Neutrophil (primary cell): ENCODE results near the gene HCAR2.
A peak's percentile ranks its signal among the peaks of the same experiment; 100 is the strongest.

Experiments
- H3K27ac ChIP-seq: fragments of 200-600 bp; sonication (generic); 2 replicates; pipeline ENCODE4 v1.5.1; 2016; ENCODE audit warnings: mild to moderate bottlenecking, moderate library complexity
- H3K27me3 ChIP-seq: fragments of 200-600 bp; sonication (generic); 2 replicates; pipeline ENCODE4 v1.6.0; 2016; ENCODE audit warnings: mild to moderate bottlenecking
- H3K36me3 ChIP-seq: fragments of 200-600 bp; sonication (generic); 2 replicates; pipeline ENCODE4 v1.5.1; 2017
- H3K4me1 ChIP-seq, 2 experiments: fragments of 200-600 bp in 1 of 2; sonication (generic) in 1 of 2; 1 replicate in 1 of 2; 2 replicates in 1 of 2; pipeline versions ENCODE4 v1.5.1 to v1.6.1; 2013 to 2016; ENCODE audit warnings: low read depth in 1 of 2, low read length in 1 of 2, mild to moderate bottlenecking in 1 of 2, moderate library complexity in 1 of 2; ENCODE audit not compliant: control insufficient read depth in 1 of 2, insufficient read depth in 1 of 2
- H3K4me3 ChIP-seq, 2 experiments: fragments of 200-600 bp in 1 of 2; sonication (generic) in 1 of 2; 1 replicate in 1 of 2; 2 replicates in 1 of 2; pipeline ENCODE4 v1.5.1; 2013 to 2016; ENCODE audit warnings: low read depth in 1 of 2, low read length in 1 of 2, mild to moderate bottlenecking in 1 of 2, moderate library complexity in 1 of 2
- H3K9me3 ChIP-seq: fragments of 200-600 bp; sonication (generic); 2 replicates; pipeline ENCODE4 v1.5.1; 2016
- CTCF ChIP-seq: fragments of 200-600 bp; sonication (generic); IDR thresholded peaks from 2 replicates; pipeline ENCODE4 v1.5.1; 2016; ENCODE audit warnings: antibody characterized with exemption

Gene HCAR2

GRCh38 chr12:122743895-122744525, 40.9 kb upstream of the HCAR2 start:
- peak overlapping the region; percentile 90 for H3K27ac ChIP-seq
- peak; percentile 36 for TF ChIP-seq CTCF
- no peaks in the 10 kb centered on the region for H3K36me3 ChIP-seq
- H3K4me3 ChIP-seq, result peak overlapping the region in 1 of 2 experiments; percentile 31
- H3K4me1 ChIP-seq, result peaks cover 66 to 67% of the 10 kb centered on the region in 2 experiments
- no peaks in the 10 kb centered on the region for H3K9me3 ChIP-seq
- H3K27me3 ChIP-seq, result no peaks in the 10 kb centered on the region

- Histone ChIP-seq H3K4me3 (no peak overlapping the region), H3K9me3 (no peaks in the 10 kb centered on the region), H3K27me3 (no peaks in the 10 kb centered on the region), H3K36me3 (no peaks in the 10 kb centered on the region), H3K4me1 (peaks cover 35 to 38% of the 10 kb centered on the region in 2 experiments), H3K27ac (no peak overlapping the region)
- TF ChIP-seq CTCF, result no peak
Measured at GRCh38 chr12:122740351-122740750, 37.2 kb upstream of the HCAR2 start.

GRCh38 chr12:122738571-122738970, 35.4 kb upstream of the HCAR2 start:
- Histone ChIP-seq H3K9me3 (no peaks in the 10 kb centered on the region), H3K27ac (peak overlapping the region; percentile 18), H3K4me1 (peaks cover 25 to 29% of the 10 kb centered on the region in 2 experiments), H3K36me3 (no peaks in the 10 kb centered on the region), H3K27me3 (no peaks in the 10 kb centered on the region), H3K4me3 (no peak overlapping the region)
- no peak for TF ChIP-seq CTCF

- H3K4me3 ChIP-seq, result peak overlapping the region; percentile 3 to 26
- peaks cover 41% of the 10 kb centered on the region in 2 experiments for H3K4me1 ChIP-seq
- no peaks in the 10 kb centered on the region for H3K27me3 ChIP-seq
- peak overlapping the region; percentile 85 for H3K27ac ChIP-seq
- H3K36me3 ChIP-seq, result no peaks in the 10 kb centered on the region
- no peak for TF ChIP-seq CTCF
- no peaks in the 10 kb centered on the region for H3K9me3 ChIP-seq
Measured at GRCh38 chr12:122732611-122733010, 29.5 kb upstream of the HCAR2 start.

GRCh38 chr12:122732170-122732569, 29.0 kb upstream of the HCAR2 start:
- no peaks in the 10 kb centered on the region for H3K36me3 ChIP-seq
- TF ChIP-seq CTCF, result no peak
- peaks cover 41 to 42% of the 10 kb centered on the region in 2 experiments for H3K4me1 ChIP-seq
- H3K9me3 ChIP-seq, result no peaks in the 10 kb centered on the region
- H3K27ac ChIP-seq, result peak overlapping the region; percentile 85
- H3K4me3 ChIP-seq, result peak overlapping the region; percentile 3 to 26
- H3K27me3 ChIP-seq, result no peaks in the 10 kb centered on the region
